Mammary epithelial cell (primary cell): ENCODE data around the gene PRUNE1.

Experiments
- EZH2 ChIP-seq: IDR thresholded peaks from 2 replicates; pipeline ENCODE4 v1.6.1; 2012; ENCODE audit warnings: low read length, inconsistent platforms, borderline replicate concordance
- TF ChIP-seq, protein P1 (sequence below), 2 donors: IDR thresholded peaks in 1 of 2; conservative IDR thresholded peaks in 1 of 2; 2 replicates each; pipeline ENCODE4 v1.5.1; 2011 to 2012; ENCODE audit warnings: inconsistent platforms in 2 of 2, low read length in 2 of 2, mild to moderate bottlenecking in 2 of 2, control low read depth in 1 of 2, low read depth in 1 of 2; ENCODE audit not compliant: insufficient read depth in 1 of 2; ENCODE audit errors: extremely low read depth in 1 of 2

DNA sequence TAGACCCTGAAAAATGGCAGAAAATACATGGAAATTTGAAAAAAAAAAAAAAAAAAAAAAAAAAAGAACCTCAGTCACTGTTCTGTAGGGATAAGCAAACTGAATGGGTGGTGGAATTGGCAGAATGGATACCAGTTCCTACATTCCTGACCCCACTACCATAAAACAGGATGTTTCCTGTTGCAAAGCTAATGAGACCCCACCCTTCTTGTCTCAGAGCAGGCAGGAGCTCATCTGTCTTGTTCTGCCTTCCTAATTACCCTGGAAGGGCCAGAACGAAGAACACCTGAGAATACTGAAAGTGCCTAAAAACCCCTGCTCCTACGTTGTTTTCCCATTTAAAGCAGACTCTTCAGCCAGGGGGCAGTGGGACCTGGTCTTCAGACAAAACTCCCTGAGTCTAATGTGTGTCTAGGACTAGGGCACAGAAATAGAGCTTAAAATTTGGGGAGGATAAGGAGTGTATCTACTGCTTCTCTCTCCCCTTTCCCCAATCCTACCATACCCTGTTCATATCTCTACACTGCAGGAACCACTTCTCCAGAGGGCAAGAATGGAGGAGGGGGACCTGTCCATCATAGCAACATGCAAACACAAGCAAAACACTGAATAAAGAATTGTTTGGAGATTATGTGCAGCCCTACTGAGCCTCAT lies 43.2 kb downstream of the PRUNE1 start:
- no peak for TF ChIP-seq EZH2
- TF ChIP-seq, protein P1, sequence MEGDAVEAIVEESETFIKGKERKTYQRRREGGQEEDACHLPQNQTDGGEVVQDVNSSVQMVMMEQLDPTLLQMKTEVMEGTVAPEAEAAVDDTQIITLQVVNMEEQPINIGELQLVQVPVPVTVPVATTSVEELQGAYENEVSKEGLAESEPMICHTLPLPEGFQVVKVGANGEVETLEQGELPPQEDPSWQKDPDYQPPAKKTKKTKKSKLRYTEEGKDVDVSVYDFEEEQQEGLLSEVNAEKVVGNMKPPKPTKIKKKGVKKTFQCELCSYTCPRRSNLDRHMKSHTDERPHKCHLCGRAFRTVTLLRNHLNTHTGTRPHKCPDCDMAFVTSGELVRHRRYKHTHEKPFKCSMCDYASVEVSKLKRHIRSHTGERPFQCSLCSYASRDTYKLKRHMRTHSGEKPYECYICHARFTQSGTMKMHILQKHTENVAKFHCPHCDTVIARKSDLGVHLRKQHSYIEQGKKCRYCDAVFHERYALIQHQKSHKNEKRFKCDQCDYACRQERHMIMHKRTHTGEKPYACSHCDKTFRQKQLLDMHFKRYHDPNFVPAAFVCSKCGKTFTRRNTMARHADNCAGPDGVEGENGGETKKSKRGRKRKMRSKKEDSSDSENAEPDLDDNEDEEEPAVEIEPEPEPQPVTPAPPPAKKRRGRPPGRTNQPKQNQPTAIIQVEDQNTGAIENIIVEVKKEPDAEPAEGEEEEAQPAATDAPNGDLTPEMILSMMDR (conservative IDR thresholded peaks at IDR 0.05 in 1 of 2, IDR thresholded peaks at IDR 0.05 in 1 of 2; ENCODE audit: extremely low read depth in 1 of 2, insufficient read depth in 1 of 2, low read depth in 1 of 2, low read length in 2 of 2), result no peak
